T-helper 17 cell (primary cell): ENCODE results near the gene GLDN. TPM values are rescaled to one million over a fixed set of nuclear protein-coding genes. Genes with fewer than 3 reads are reported as not detected.
"Not testable (repeated sequence)": the region's sequence is repeated elsewhere in the genome, so short reads cannot be mapped to it uniquely, and the experiment has no call there.

Experiments
- ATAC-seq: fragments of 150-1000 bp; cut with Tn5 transposase; 2 replicates; pipeline ENCODE4 v1.10.0; 2021; ENCODE audit warnings: mild to moderate bottlenecking, moderate library complexity
- DNase-seq, 3 donors: peaks; one replicate each; pipeline versions ENCODE4 v3.0.0 to v3.0.0-alpha.2; 2020 to 2021
- H3K9me3 ChIP-seq: one replicate; pipeline ENCODE4 v1.7.0; 2013; ENCODE audit warnings: low read length, mild to moderate bottlenecking; ENCODE audit not compliant: control insufficient read depth, poor library complexity, severe bottlenecking
- H3K27ac Mint-ChIP-seq: one replicate; pipeline ENCODE4 v1.8.0; 2022; ENCODE audit warnings: mild to moderate bottlenecking, moderate library complexity, mixed read lengths
- H3K27me3 Mint-ChIP-seq: one replicate; pipeline ENCODE4 v1.8.0; 2022; ENCODE audit warnings: mixed read lengths
- H3K36me3 Mint-ChIP-seq: one replicate; pipeline ENCODE4 v1.8.0; 2022; ENCODE audit warnings: low read depth, mixed read lengths
- H3K4me1 Mint-ChIP-seq: one replicate; pipeline ENCODE4 v1.8.0; 2022; ENCODE audit warnings: mild to moderate bottlenecking, mixed read lengths
- H3K4me3 Mint-ChIP-seq: one replicate; pipeline ENCODE4 v1.8.0; 2022; ENCODE audit warnings: mild to moderate bottlenecking, moderate library complexity, mixed read lengths
- total RNA-seq, 4 donors: library from RNA in 2 of 4; stranded (reverse) in 2 of 4; gene quantifications; one replicate each; pipeline ENCODE4 v1.2.3 and lab custom pipeline; 2022 to 2026

Gene GLDN
- total RNA-seq, 2 donors from 2014 or later, result 0.21 TPM; not detected in 1

GRCh38 chr15:51423040-51423439 is 81.6 kb downstream of the GLDN start:
- H3K9me3 ChIP-seq, DNase-seq, H3K36me3 Mint-ChIP-seq, H3K27me3 Mint-ChIP-seq, H3K4me3 Mint-ChIP-seq, ATAC-seq, H3K4me1 Mint-ChIP-seq, H3K27ac Mint-ChIP-seq: not testable (repeated sequence)

- no peak for ATAC-seq
- Mint-ChIP-seq H3K36me3 (no peaks in the 10 kb centered on the region), H3K4me1 (no peaks in the 10 kb centered on the region), H3K4me3 (no peak overlapping the region), H3K27ac (no peak overlapping the region), H3K27me3 (no peaks in the 10 kb centered on the region)
- DNase-seq, result no peak
- no peaks in the 10 kb centered on the region for H3K9me3 ChIP-seq
These were observed 83.3 kb downstream of the GLDN start for GRCh38 chr15:51424780-51425179.

GRCh38 chr15:51425517-51426040 is 84.1 kb downstream of the GLDN start:
- H3K36me3 Mint-ChIP-seq, result no peaks in the 10 kb centered on the region
- ATAC-seq, result no peak
- no peak for DNase-seq
- H3K9me3 ChIP-seq, result no peaks in the 10 kb centered on the region
- H3K4me1 Mint-ChIP-seq, result no peaks in the 10 kb centered on the region
- no peak overlapping the region for H3K4me3 Mint-ChIP-seq
- no peak overlapping the region for H3K27ac Mint-ChIP-seq
- peaks cover 4% of the 10 kb centered on the region for H3K27me3 Mint-ChIP-seq

GRCh38 chr15:51438526-51438925 is 97.1 kb downstream of the GLDN start:
- ATAC-seq, result no peak
- no peaks in the 10 kb centered on the region for H3K27me3 Mint-ChIP-seq

GRCh38 chr15:51443282-51443914 is 101.9 kb downstream of the GLDN start:
- DNase-seq (no peak), ATAC-seq (no peak)
- H3K36me3 Mint-ChIP-seq, result peaks cover 2% of the 10 kb centered on the region
- H3K27me3 Mint-ChIP-seq, result no peaks in the 10 kb centered on the region
- H3K9me3 ChIP-seq, result no peaks in the 10 kb centered on the region
- no peak overlapping the region for H3K27ac Mint-ChIP-seq
- H3K4me1 Mint-ChIP-seq, result no peaks in the 10 kb centered on the region
- no peak overlapping the region for H3K4me3 Mint-ChIP-seq

More at GRCh38 chr15:51438526-51438925, 97.1 kb downstream of the GLDN start:
- DNase-seq, result no peak
- no peak overlapping the region for H3K27ac Mint-ChIP-seq
- H3K4me3 Mint-ChIP-seq, result no peak overlapping the region
- no peaks in the 10 kb centered on the region for H3K36me3 Mint-ChIP-seq
- H3K9me3 ChIP-seq, result no peaks in the 10 kb centered on the region
- H3K4me1 Mint-ChIP-seq, result no peaks in the 10 kb centered on the region

- DNase-seq, result no peak
- no peaks in the 10 kb centered on the region for H3K4me1 Mint-ChIP-seq
- no peaks in the 10 kb centered on the region for H3K27me3 Mint-ChIP-seq
These were observed 102.7 kb downstream of the GLDN start for GRCh38 chr15:51444112-51444511.

GRCh38 chr15:51444807-51445206 is 103.4 kb downstream of the GLDN start:
- H3K27ac Mint-ChIP-seq, result no peak overlapping the region
- ATAC-seq, result no peak
- H3K36me3 Mint-ChIP-seq, result peaks cover 2% of the 10 kb centered on the region
- no peaks in the 10 kb centered on the region for H3K4me1 Mint-ChIP-seq
- H3K4me3 Mint-ChIP-seq, result no peak overlapping the region
- H3K9me3 ChIP-seq, result no peaks in the 10 kb centered on the region
- H3K27me3 Mint-ChIP-seq, result no peaks in the 10 kb centered on the region
- DNase-seq, result no peak

More at GRCh38 chr15:51444112-51444511, 102.7 kb downstream of the GLDN start:
- no peaks in the 10 kb centered on the region for H3K9me3 ChIP-seq
- no peak for ATAC-seq
- Mint-ChIP-seq H3K27ac (no peak overlapping the region), H3K4me3 (no peak overlapping the region), H3K36me3 (peaks cover 2% of the 10 kb centered on the region)

- H3K27me3 Mint-ChIP-seq, DNase-seq, ATAC-seq: not testable (repeated sequence)
These were observed 104.7 kb downstream of the GLDN start for GRCh38 chr15:51446029-51446744.

GRCh38 chr15:51447855-51448621 is 106.6 kb downstream of the GLDN start:
- no peak for ATAC-seq
- H3K27ac Mint-ChIP-seq, result no peak overlapping the region

More at GRCh38 chr15:51446029-51446744, 104.7 kb downstream of the GLDN start:
- H3K4me1 Mint-ChIP-seq, H3K4me3 Mint-ChIP-seq, H3K27ac Mint-ChIP-seq, H3K36me3 Mint-ChIP-seq, H3K9me3 ChIP-seq: not testable (repeated sequence)

GRCh38 chr15:51448622-51449399 is 107.4 kb downstream of the GLDN start:
- no peak overlapping the region for H3K27ac Mint-ChIP-seq
- no peaks in the 10 kb centered on the region for H3K27me3 Mint-ChIP-seq
- H3K36me3 Mint-ChIP-seq, result peaks cover 5% of the 10 kb centered on the region

More at GRCh38 chr15:51447855-51448621, 106.6 kb downstream of the GLDN start:
- DNase-seq, result no peak
- Mint-ChIP-seq H3K36me3 (peaks cover 5% of the 10 kb centered on the region), H3K27me3 (no peaks in the 10 kb centered on the region), H3K4me1 (no peaks in the 10 kb centered on the region), H3K4me3 (no peak overlapping the region)
- no peaks in the 10 kb centered on the region for H3K9me3 ChIP-seq

GRCh38 chr15:51450001-51450400 is 108.5 kb downstream of the GLDN start:
- DNase-seq, result no peak
- Mint-ChIP-seq H3K27me3 (no peaks in the 10 kb centered on the region), H3K36me3 (peaks cover 3% of the 10 kb centered on the region), H3K4me3 (no peak overlapping the region), H3K27ac (no peak overlapping the region), H3K4me1 (no peaks in the 10 kb centered on the region)
- no peak for ATAC-seq
- H3K9me3 ChIP-seq, result no peaks in the 10 kb centered on the region

More at GRCh38 chr15:51448622-51449399, 107.4 kb downstream of the GLDN start:
- no peaks in the 10 kb centered on the region for H3K9me3 ChIP-seq
- DNase-seq (no peak), ATAC-seq (no peak)
- Mint-ChIP-seq H3K4me3 (no peak overlapping the region), H3K4me1 (no peaks in the 10 kb centered on the region)
